ENCODE measurements around the gene TIAL1. TPM values are rescaled to one million over a fixed set of nuclear protein-coding genes. Genes with fewer than 3 reads are reported as not detected.
"Not testable (repeated sequence)": the region's sequence is repeated elsewhere in the genome, so short reads cannot be mapped to it uniquely, and the experiment has no call there.

TIAL1 gene
- total and polyA plus RNA-seq, 2 experiments from 2014 or later: 92.6 to 131 TPM

DNA sequence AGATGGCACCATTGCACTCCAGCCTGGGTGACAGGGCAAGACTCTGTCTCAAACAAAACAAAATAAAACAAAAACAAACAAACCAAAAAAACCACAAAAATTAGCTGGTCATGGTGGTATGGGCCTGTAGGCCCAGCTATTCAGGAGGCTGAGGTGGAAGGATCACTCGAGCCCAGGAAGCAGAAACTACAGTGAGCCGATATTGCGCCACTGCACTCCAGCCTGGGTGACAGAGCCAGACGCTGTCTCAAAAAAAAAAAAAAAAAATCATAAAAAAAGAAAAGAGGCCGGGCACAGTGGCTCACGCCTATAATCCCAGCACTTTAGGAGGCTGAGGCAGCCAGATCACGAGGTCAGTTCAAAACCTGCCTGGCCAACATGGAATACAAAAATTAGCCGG is 64.0 kb downstream of the TIAL1 start:
- H3K27me3 Mint-ChIP-seq (ENCODE audit: insufficient read depth, low read depth, poor library complexity); H3K9me3 Mint-ChIP-seq; H2AFZ ChIP-seq; DNase-seq (ENCODE audit: low spot score); H3K4me3 Mint-ChIP-seq; H3K36me3 ChIP-seq (ENCODE audit: insufficient read depth); H3K9me2 ChIP-seq (ENCODE audit: insufficient read depth); H3K27ac Mint-ChIP-seq; H3K4me1 Mint-ChIP-seq; H3K4me1 ChIP-seq (ENCODE audit: insufficient read depth); ATAC-seq; H3K4me3 ChIP-seq; H3K27me3 ChIP-seq (ENCODE audit: insufficient read depth); H3K27ac ChIP-seq (ENCODE audit: low read depth); H4K20me1 ChIP-seq (replicated peaks; ENCODE audit: insufficient read depth); H3F3A ChIP-seq (replicated peaks; ENCODE audit: low read depth); H3K4me2 ChIP-seq; H3K36me3 Mint-ChIP-seq (ENCODE audit: low read depth); H3K79me2 ChIP-seq (replicated peaks; ENCODE audit: insufficient read depth): not testable (repeated sequence)

DNA sequence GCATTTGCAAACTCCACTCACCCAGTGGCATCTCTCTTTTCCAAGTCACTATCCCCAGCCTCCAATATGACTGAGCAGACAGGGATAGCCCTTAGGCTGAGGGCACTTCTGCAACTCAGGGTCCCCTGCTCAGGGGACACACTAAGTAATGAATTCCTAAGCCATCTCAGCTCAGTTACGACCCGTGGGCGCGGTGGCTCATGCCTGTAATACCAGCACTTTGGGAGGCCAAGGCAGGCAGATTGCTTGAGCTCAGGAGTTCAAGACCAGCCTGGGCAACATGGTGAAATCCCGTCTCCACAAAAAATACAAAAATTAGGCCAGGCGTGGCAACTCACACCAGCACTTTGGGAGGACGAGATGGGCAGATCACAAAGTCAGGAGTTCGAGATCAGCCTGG is 64.5 kb downstream of the TIAL1 start:
- not testable (repeated sequence) for ATAC-seq; H3K4me3 Mint-ChIP-seq; H3K27ac Mint-ChIP-seq; H3K27me3 ChIP-seq (ENCODE audit: insufficient read depth); H3K9me3 Mint-ChIP-seq; H3K27me3 Mint-ChIP-seq (ENCODE audit: insufficient read depth, low read depth, poor library complexity); H3K27ac ChIP-seq (ENCODE audit: low read depth); H3K36me3 Mint-ChIP-seq (ENCODE audit: low read depth); H3F3A ChIP-seq (replicated peaks; ENCODE audit: low read depth); H3K4me2 ChIP-seq; H2AFZ ChIP-seq; H3K4me1 Mint-ChIP-seq; H3K36me3 ChIP-seq (ENCODE audit: insufficient read depth); H3K4me1 ChIP-seq (ENCODE audit: insufficient read depth); H3K4me3 ChIP-seq; H3K79me2 ChIP-seq (replicated peaks; ENCODE audit: insufficient read depth); DNase-seq (ENCODE audit: low spot score); H4K20me1 ChIP-seq (replicated peaks; ENCODE audit: insufficient read depth); H3K9me2 ChIP-seq (ENCODE audit: insufficient read depth)

DNA sequence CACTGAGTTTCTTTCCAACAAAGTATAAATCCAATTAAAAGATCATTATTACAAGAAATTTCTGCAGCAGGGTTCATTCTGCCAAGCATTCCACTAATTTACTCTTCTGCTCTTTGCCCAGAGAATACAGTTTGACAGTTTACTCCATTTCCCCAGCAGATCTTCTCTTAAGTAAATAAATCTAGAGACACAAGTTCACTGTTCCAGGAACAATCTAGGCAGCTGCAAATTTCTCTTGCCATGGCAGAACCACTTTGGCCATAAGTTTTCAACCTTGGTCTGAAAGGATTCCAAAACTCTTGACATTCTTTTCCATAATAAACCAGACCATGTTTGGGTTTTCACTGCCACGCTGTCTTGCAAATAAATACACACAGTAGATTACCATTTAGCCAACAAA is 65.7 kb downstream of the TIAL1 start:
- Histone ChIP-seq H2AFZ (no peak overlapping the region), H3K27ac (ENCODE audit: low read depth) (no peak overlapping the region), H4K20me1 (replicated peaks; ENCODE audit: insufficient read depth) (no peaks in the 10 kb centered on the region; the same call in 1 of the 2 replicates), H3K36me3 (ENCODE audit: insufficient read depth) (no peaks in the 10 kb centered on the region), H3K4me1 (ENCODE audit: insufficient read depth) (no peaks in the 10 kb centered on the region), H3K79me2 (replicated peaks; ENCODE audit: insufficient read depth) (no peaks in the 10 kb centered on the region), H3K27me3 (ENCODE audit: insufficient read depth) (no peaks in the 10 kb centered on the region), H3K4me3 (no peak overlapping the region), H3K4me2 (no peak overlapping the region), H3K9me2 (ENCODE audit: insufficient read depth) (no peaks in the 10 kb centered on the region), H3F3A (replicated peaks; ENCODE audit: low read depth) (no peaks in the 10 kb centered on the region)
- DNase-seq (ENCODE audit: low spot score) (no peak), ATAC-seq (no peak)
- no peaks in the 10 kb centered on the region for H3K9me3 Mint-ChIP-seq
- H3K27me3 Mint-ChIP-seq (ENCODE audit: insufficient read depth, low read depth, poor library complexity): peaks cover 6% of the 10 kb centered on the region
- TF ChIP-seq, protein P1, sequence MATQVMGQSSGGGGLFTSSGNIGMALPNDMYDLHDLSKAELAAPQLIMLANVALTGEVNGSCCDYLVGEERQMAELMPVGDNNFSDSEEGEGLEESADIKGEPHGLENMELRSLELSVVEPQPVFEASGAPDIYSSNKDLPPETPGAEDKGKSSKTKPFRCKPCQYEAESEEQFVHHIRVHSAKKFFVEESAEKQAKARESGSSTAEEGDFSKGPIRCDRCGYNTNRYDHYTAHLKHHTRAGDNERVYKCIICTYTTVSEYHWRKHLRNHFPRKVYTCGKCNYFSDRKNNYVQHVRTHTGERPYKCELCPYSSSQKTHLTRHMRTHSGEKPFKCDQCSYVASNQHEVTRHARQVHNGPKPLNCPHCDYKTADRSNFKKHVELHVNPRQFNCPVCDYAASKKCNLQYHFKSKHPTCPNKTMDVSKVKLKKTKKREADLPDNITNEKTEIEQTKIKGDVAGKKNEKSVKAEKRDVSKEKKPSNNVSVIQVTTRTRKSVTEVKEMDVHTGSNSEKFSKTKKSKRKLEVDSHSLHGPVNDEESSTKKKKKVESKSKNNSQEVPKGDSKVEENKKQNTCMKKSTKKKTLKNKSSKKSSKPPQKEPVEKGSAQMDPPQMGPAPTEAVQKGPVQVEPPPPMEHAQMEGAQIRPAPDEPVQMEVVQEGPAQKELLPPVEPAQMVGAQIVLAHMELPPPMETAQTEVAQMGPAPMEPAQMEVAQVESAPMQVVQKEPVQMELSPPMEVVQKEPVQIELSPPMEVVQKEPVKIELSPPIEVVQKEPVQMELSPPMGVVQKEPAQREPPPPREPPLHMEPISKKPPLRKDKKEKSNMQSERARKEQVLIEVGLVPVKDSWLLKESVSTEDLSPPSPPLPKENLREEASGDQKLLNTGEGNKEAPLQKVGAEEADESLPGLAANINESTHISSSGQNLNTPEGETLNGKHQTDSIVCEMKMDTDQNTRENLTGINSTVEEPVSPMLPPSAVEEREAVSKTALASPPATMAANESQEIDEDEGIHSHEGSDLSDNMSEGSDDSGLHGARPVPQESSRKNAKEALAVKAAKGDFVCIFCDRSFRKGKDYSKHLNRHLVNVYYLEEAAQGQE (IDR thresholded peaks at IDR 0.05; ENCODE audit: unreplicated experiment): no peak
- no peak for TF ChIP-seq JUNB (IDR thresholded peaks at IDR 0.05; ENCODE audit: unreplicated experiment)
- TF ChIP-seq CREB1 (CRISPR knock-in tag; IDR thresholded peaks at IDR 0.05; ENCODE audit: low read depth): no peak
- TF ChIP-seq, protein P2, sequence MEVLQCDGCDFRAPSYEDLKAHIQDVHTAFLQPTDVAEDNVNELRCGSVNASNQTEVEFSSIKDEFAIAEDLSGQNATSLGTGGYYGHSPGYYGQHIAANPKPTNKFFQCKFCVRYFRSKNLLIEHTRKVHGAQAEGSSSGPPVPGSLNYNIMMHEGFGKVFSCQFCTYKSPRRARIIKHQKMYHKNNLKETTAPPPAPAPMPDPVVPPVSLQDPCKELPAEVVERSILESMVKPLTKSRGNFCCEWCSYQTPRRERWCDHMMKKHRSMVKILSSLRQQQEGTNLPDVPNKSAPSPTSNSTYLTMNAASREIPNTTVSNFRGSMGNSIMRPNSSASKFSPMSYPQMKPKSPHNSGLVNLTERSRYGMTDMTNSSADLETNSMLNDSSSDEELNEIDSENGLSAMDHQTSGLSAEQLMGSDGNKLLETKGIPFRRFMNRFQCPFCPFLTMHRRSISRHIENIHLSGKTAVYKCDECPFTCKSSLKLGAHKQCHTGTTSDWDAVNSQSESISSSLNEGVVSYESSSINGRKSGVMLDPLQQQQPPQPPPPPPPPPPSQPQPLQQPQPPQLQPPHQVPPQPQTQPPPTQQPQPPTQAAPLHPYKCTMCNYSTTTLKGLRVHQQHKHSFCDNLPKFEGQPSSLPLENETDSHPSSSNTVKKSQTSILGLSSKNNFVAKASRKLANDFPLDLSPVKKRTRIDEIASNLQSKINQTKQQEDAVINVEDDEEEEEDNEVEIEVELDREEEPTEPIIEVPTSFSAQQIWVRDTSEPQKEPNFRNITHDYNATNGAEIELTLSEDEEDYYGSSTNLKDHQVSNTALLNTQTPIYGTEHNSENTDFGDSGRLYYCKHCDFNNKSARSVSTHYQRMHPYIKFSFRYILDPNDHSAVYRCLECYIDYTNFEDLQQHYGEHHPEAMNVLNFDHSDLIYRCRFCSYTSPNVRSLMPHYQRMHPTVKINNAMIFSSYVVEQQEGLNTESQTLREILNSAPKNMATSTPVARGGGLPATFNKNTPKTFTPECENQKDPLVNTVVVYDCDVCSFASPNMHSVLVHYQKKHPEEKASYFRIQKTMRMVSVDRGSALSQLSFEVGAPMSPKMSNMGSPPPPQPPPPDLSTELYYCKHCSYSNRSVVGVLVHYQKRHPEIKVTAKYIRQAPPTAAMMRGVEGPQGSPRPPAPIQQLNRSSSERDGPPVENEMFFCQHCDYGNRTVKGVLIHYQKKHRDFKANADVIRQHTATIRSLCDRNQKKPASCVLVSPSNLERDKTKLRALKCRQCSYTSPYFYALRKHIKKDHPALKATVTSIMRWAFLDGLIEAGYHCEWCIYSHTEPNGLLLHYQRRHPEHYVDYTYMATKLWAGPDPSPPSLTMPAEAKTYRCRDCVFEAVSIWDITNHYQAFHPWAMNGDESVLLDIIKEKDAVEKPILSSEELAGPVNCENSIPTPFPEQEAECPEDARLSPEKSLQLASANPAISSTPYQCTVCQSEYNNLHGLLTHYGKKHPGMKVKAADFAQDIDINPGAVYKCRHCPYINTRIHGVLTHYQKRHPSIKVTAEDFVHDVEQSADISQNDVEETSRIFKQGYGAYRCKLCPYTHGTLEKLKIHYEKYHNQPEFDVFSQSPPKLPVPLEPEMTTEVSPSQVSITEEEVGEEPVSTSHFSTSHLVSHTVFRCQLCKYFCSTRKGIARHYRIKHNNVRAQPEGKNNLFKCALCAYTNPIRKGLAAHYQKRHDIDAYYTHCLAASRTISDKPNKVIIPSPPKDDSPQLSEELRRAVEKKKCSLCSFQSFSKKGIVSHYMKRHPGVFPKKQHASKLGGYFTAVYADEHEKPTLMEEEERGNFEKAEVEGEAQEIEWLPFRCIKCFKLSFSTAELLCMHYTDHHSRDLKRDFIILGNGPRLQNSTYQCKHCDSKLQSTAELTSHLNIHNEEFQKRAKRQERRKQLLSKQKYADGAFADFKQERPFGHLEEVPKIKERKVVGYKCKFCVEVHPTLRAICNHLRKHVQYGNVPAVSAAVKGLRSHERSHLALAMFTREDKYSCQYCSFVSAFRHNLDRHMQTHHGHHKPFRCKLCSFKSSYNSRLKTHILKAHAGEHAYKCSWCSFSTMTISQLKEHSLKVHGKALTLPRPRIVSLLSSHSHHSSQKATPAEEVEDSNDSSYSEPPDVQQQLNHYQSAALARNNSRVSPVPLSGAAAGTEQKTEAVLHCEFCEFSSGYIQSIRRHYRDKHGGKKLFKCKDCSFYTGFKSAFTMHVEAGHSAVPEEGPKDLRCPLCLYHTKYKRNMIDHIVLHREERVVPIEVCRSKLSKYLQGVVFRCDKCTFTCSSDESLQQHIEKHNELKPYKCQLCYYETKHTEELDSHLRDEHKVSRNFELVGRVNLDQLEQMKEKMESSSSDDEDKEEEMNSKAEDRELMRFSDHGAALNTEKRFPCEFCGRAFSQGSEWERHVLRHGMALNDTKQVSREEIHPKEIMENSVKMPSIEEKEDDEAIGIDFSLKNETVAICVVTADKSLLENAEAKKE (CRISPR knock-in tag; IDR thresholded peaks at IDR 0.05): no peak
- no peak for TF ChIP-seq POLR2AphosphoS5 (IDR thresholded peaks at IDR 0.05; ENCODE audit: low read depth)
- no peak for TF ChIP-seq ZNF114 (CRISPR knock-in tag; IDR thresholded peaks at IDR 0.05)
- no peak overlapping the region for H3K27ac Mint-ChIP-seq
- H3K4me3 Mint-ChIP-seq: no peak overlapping the region
- H3K4me1 Mint-ChIP-seq: no peaks in the 10 kb centered on the region
- no peaks in the 10 kb centered on the region for H3K36me3 Mint-ChIP-seq (ENCODE audit: low read depth)
